ENCODE measurements around the gene CGN.

The CGN gene

DNA sequence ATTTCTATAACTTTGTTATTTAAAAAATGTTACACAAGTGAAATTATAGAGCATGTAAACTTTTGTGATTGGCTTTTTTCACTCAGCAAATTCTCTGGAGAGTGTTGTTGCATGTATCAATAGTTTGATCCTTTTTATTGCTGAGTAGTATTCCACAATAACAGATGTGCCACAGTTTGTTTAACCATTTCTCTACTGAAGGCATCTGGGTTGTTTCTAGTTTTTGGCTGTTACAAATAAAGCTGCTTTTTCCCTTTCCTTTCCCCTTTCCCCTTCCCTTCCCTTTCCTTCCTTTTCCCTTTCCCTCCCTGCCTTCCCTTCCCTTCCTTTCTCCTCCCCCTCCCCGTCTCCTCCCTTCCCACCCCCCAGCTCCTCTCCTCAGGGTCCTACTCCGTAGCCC lies 44.9 kb downstream of the CGN start:
- DNase-seq, result no peak

DNA sequence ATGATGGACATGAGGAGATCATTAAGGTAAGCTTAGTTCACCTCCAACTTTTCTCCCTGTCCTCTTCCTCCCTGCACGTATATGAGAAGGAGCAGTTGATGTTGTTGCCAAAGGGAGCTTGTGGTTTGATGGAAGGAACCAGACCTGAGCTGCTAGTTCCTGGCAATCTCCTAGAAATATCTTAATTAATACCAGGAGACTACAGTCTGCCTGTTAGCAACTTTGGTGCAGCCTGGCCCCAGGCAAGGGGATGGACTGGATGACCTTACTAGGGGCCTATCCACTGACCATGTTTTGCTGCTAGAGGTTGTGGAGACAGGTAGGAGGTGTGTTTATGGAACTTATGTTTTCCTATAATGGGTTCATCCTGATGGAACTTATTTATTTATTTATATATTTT lies 51.5 kb downstream of the CGN start:
- no peak for DNase-seq

- DNase-seq, result no peak
Measured at GRCh38 chr1:151563376-151563775, 52.2 kb downstream of the CGN start.

DNA sequence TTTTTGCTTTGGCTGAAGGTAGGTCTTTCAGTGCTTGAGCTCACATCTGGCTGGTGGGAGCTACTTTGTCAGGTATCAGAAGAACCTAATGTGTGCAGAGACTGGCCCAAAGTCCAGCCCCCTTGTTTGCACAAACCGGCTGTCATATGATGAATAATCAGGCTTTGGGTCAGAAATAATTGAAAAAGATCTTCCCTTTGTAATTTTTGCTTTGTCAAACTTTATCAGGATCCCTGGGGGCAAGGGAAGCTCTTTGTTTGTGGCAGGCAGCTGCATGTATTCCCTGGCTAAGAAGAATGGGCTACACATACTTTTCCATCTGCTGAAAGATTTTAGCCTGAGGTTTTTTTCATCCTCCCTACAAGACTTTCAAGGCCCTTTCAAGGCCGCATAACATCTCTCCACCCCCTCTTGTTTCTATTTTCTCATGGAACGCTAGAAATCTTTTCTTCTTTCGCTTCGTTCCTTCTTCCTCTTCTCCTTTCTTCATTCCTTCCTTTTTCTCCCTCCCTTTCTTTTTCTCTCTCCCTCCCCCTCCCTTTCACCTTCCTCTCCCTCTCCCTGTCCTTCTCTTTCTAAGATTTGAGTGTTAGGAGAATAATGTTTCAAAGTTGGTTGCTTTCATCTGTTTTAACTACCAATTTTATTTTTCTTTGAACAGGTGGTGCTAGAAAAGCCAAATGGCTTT lies 54.5 kb downstream of the CGN start:
- no peak for DNase-seq

DNA sequence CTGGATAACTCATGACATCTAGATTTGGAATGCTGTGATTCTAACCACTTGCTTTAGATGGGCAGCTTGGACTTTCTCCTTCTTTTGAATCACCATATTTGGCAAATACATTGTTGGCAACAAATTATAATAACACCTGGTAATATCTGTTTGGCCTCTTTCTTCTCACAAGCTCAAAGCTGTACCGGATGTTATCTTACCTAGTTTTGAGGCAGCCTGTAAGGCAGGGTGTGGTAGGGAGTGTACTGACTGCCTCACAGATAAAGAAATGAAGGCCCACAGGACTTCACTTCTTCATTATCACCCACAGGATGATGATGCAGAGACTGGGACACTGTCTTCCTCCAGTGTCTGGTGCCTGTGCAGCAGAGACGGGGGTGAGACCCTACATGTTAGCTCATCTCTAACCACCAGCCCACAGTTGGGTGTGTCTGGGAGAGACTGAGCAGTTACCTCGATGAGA lies 57.5 kb downstream of the CGN start:
- no peak for DNase-seq

DNA sequence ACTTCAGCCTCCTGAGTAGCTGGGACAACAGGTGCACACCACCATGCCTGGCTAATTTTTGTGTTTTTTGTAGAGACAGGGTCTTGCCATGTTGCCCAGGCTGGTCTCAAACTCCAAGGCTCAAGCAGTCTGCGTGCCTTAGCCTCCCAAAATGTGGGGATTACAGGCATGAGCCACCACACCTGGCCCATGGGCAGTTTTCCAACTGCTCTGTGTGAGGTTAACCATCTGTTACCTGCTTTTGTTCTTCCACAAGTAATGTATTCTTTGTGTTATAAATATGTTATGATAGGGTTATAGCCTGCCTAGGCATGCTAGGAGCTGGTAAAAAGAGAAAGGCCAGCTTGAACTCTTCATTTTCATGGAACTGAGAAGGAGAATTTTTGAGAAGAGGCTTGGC lies 59.6 kb downstream of the CGN start:
- DNase-seq, result peak; percentile 35 to 84

DNA sequence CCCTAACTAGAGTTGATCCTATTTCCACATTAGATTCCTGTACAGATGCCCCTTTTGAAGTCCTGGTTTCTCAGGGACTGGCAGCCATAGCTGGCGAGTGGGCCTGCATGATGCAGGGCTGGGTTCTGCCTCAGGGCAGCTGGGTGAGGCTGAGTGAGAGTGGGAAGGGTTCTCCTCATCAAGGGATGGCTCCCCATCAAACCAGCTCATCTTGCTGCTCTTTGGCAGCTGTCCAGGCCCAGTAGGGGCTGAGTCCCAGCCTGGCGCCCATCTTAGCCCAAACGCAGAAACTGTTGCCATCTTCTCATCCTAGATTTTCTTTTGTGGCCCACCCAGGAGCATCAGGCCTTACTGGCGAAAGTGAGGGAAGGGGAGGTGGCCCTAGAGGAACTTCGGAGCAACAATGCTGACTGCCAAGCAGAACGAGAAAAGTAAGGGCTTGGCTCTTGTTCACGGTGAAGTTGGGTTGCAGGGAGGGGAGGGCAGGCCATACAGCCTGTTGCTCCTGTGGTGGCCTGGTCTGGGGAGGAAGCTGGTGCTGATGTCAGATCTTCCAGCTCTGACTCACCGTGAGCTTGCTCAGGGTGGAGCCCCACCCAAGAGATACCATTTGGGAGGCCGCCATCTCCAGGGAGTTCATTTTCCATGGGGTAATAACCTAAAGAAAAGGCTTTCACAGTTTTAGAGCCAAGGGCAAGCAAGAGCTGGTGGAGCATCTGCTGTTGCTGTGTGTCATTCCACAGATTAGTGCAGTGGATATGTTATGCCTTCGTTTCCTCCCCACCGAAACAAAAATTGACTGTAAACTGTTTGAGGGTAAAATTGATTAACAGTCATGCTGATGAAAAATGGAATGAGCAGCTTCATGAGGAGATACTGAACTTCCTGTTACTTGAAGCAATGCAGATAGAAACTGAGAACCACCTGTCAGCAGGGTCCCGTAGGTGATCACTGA lies 63.7 kb downstream of the CGN start:
- no peak for DNase-seq

GRCh38 chr1:151577173-151577572 lies 66.0 kb downstream of the CGN start:
- no peak for DNase-seq

GRCh38 chr1:151578941-151579340 lies 67.8 kb downstream of the CGN start:
- DNase-seq, result no peak

DNA sequence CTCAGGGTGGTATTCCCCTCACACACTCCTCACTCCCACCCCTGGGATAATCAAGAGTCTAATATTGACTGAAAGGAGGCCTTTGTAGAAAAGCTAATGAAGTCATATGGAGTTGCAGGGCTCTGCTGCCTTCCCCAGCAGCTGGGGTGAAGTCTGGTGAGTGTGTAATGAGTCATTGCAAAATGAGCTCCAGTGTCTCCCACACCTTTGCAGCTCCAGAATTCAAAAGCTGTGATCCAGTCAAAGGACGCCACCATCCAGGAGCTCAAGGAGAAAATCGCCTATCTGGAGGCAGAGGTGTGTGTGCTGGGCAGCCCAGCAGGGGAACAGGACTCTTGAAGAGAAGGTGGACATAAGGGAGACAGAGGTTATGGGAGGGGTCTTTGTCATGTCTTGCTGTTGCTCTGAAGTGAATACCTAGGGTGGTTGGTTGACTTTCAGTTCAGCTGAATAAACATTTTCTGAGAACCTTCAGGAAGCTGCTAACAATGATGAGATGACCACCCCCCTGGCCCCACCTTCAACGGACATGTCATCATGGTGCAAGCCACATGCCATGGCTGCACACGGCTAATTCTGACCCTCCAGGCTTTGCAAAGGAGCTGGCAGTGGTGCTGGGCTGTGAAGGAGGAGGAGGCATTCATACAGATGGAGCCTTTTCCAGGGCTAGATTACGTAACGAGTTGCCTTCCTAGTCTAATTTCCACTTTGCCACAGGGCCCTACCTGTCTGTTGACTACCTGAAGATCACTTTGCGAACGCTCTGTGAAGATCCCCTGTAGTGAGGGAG lies 68.4 kb downstream of the CGN start:
- no peak for DNase-seq

DNA sequence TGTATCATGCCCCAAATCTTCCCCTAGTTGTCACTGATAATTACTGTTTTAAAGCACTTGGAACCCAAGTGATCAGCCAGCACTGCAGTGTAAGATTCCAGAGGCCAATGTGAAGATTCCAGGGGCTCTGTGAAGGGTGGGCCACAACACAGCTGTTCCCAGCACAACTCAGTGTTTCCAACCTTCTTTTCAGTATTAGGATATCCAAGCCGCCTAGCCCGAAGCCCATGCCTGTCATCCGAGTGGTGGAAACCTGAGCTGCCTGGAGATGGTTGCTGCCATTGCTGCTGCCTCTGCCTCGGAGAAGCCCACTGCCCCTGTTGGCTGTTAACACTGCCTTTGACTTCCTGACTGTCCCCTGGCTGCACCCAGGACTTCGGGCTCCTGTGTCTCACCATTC lies 70.3 kb downstream of the CGN start:
- no peak for DNase-seq

GRCh38 chr1:151581921-151582320 lies 70.7 kb downstream of the CGN start:
- DNase-seq, result no peak

DNA sequence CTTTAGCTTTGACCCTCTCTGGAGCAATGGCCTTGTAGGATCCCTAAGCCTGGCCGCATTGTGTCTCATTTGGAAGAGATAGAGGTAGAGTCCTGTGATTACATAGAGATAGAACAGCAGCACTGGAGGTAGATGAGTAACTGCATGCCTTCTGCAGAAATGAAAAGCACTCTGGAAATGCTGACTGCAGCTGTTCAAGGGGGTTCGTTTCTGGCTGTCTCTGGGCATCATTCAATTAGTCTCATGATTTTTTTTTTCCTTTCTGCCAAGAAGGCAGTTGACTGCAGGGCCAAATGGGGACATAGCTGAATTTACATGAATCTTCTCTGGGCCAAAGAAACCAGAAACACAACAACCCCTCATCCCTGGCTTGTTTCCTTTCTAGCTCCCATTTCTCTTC lies 72.6 kb downstream of the CGN start:
- DNase-seq, result no peak

GRCh38 chr1:151584278-151584677 lies 73.1 kb downstream of the CGN start:
- DNase-seq, result no peak

DNA sequence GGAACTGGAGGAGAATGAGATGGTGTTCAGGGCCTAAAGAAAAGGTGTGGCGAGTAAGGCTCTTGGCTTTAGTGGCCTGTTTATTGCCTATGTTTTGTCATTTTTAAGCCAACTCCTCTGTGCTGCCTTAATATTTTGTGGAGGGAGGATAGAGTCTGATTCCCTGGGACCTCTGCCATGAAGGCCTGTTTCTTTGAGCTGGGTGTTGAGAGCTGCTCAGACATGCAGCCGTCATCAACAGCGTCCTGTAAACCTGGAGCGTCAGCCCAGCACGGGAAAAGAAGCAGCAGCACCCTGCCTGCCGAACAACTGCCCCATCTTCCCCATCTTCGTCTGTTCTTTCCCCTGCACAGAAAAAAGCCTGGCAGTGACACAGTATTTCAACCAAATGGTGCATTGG lies 73.6 kb downstream of the CGN start:
- no peak for DNase-seq

- no peak for DNase-seq
Measured at GRCh38 chr1:151585622-151586021, 74.4 kb downstream of the CGN start.
